Spinal cord (tissue), 10 donors: ENCODE measurements around the gene COMTD1. TPM values are rescaled to one million over a fixed set of nuclear protein-coding genes. Genes with fewer than 3 reads are reported as not detected.

Experiments used
- DNase-seq, 6 donors: peaks; one replicate each; pipeline versions ENCODE4 v3.0.0 to v3.0.0-alpha.2; 2013 to 2015; ENCODE audit warnings: low spot score in 6 of 6, low read depth in 4 of 6
- H3K27ac ChIP-seq: one replicate; pipeline ENCODE4 v1.5.1; 2013; ENCODE audit warnings: low read depth, low read length, control low read depth
- H3K27me3 ChIP-seq: one replicate; pipeline ENCODE4 v1.6.1; 2013; ENCODE audit warnings: low read length; ENCODE audit not compliant: control insufficient read depth, insufficient read depth
- H3K36me3 ChIP-seq: one replicate; pipeline ENCODE4 v1.6.1; 2013; ENCODE audit warnings: low read length; ENCODE audit not compliant: control insufficient read depth, insufficient read depth
- H3K4me1 ChIP-seq: one replicate; pipeline ENCODE4 v1.6.1; 2013; ENCODE audit warnings: low read length; ENCODE audit not compliant: control insufficient read depth, insufficient read depth
- H3K4me3 ChIP-seq: one replicate; pipeline ENCODE4 v1.5.1; 2013; ENCODE audit warnings: low read depth, low read length, control low read depth
- H3K9me3 ChIP-seq: one replicate; pipeline ENCODE4 v1.6.1; 2013; ENCODE audit warnings: low read length; ENCODE audit not compliant: control insufficient read depth, insufficient read depth
- WGBS: methylation state at CpG from one replicate; pipeline ENCODE4 v1.1.5; 2013; ENCODE audit warnings: missing lambda C conversion rate; ENCODE audit not compliant: insufficient coverage; 5-methylcytosine and 5-hydroxymethylcytosine counted together
- polyA plus RNA-seq, 2 donors: library from polyadenylated mRNA; unstranded; fragments of 120-200 nt; gene quantifications; one replicate each; pipeline ENCODE4 v1.2.1, GENCODE V29; 2013; ENCODE audit not compliant: insufficient read length in 2 of 2
- total RNA-seq, 2 donors: library from RNA; depleted of rRNA in 1 of 2; stranded (reverse); fragments of 120-200 nt in 1 of 2; fragments of >200 nt in 1 of 2; gene quantifications; one replicate each; pipeline versions ENCODE4 v1.2.3 to v1.2.4, GENCODE V29; 2013 to 2014
- donor health status: healthy.

The COMTD1 gene
- total and polyA plus RNA-seq, 4 donors, result 6.8 to 37.4 (median 23.4) TPM

DNA sequence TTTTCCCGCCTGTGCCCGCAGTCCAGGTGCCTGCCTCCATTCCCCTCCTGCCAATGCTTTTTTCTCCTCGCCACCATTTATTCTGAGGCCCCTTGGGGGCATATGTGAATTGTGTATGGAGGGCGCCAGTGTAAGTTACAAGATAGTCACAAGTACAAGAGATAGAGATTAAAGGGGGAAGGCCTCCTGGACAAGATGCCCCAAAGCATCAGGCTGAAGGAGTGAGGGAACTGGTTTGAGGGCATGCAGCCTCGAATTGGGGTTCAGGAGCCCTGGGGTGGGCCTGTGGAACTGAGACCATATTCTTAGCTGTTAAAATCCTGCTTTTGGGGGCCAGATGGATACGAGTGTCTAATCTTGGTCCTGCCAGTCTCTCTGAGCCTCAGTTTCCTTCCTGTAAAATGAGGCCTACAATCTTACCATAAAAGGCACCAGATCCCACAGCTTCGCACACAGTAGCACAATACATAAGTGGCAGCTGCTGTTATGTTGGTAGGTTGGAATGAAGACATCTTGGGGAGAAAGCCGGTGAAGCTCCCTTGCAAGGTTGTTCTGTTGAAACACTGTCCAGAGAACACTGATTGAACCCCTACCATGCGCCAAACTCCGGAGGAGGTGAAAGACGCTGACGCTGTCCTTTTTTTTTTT lies 545 bp upstream of the COMTD1 start:
- no peaks in the 10 kb centered on the region for H3K27me3 ChIP-seq
- WGBS, result 70% methylated on average over 7 of the region's 12 CpGs
- no peak overlapping the region for H3K27ac ChIP-seq
- H3K9me3 ChIP-seq, result no peaks in the 10 kb centered on the region
- H3K4me1 ChIP-seq, result peaks cover 34% of the 10 kb centered on the region
- peaks cover 17% of the 10 kb centered on the region for H3K36me3 ChIP-seq
- DNase-seq, result no peak
- peak overlapping the region; percentile 65 for H3K4me3 ChIP-seq

GRCh38 chr10:75234683-75235374 lies 928 bp downstream of the COMTD1 start:
- no peaks in the 10 kb centered on the region for H3K27me3 ChIP-seq
- peak overlapping the region; percentile 65 for H3K4me3 ChIP-seq
- H3K27ac ChIP-seq, result peak overlapping the region; percentile 47
- H3K36me3 ChIP-seq, result peaks cover 17% of the 10 kb centered on the region
- peaks cover 34% of the 10 kb centered on the region for H3K4me1 ChIP-seq
- WGBS, result under 1% methylated on average over 62 of the region's 62 CpGs
- DNase-seq, result peak in 2 of 6 donors; percentile 41 to 56
- H3K9me3 ChIP-seq, result no peaks in the 10 kb centered on the region

DNA sequence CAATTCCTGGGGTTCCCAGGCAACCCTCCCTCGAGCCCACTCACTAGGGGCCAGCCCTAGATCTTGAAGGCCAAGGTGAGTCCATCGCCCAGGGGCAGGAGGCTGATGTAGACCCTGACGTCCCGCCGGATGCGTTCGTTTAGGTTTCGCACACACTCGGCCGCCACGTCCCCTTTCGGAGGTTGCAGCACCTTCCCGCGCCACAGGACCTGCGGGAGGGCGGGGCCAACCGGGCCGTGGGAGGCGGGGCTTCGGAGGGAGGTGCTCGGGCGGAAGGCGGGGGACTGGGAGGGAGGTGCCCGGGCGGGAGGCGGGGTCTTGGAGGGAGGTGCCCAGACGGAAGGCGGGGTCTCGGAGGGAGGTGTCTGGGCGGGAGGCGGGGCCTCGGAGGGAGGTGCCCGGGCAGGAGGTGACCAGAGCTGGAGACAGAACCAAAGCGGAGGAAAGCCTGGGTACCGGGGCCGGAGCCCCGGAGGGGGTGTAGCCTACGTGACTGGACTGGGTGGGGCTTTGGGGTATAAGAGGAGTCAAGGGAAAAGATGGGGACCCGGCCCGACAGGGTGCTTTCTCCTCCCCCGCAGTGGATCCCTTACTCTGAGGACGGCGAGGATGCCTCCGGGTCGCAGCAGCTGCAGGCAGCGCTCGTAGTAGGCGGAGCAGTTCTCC lies 1.6 kb downstream of the COMTD1 start:
- WGBS, result 6% methylated on average over 48 of the region's 48 CpGs
- no peaks in the 10 kb centered on the region for H3K27me3 ChIP-seq
- peak in 2 of 6 donors; percentile 80 to 91 for DNase-seq
- peaks cover 17% of the 10 kb centered on the region for H3K36me3 ChIP-seq
- no peaks in the 10 kb centered on the region for H3K9me3 ChIP-seq
- peak overlapping the region; percentile 47 for H3K27ac ChIP-seq
- H3K4me1 ChIP-seq, result peaks cover 31% of the 10 kb centered on the region
- peak overlapping the region; percentile 65 for H3K4me3 ChIP-seq

DNA sequence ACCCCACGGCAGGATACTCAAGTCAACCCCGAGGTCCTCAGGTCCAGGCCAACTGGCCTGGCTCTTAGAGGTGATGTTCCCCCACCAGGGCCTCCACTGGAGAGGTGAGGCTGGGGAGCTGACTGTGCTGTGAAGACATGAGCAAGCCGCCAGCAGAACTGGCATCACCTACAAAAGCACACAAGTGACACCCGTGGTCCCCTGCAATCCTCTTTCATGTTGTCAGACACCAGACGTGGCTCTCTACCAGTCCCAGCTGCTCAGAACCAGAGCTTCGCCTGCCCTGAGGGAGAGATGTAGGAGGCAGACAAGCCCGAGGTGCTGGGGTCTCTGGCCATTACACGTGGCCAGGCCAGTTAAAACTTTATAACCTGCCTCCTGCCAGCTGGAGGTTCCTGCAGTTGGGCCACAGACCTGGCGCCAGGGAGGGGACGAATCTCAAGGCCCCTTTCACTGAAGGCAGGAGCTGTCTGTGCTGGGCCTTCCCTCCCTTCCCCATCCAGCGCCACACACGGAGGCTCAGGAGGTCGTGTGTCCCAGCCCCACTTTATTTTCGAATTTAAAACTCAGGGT lies 2.2 kb downstream of the COMTD1 start:
- 49% methylated on average over 12 of the region's 14 CpGs for WGBS
- peaks cover 29% of the 10 kb centered on the region for H3K4me1 ChIP-seq
- H3K4me3 ChIP-seq, result peak overlapping the region; percentile 6
- H3K36me3 ChIP-seq, result peaks cover 17% of the 10 kb centered on the region
- H3K27me3 ChIP-seq, result no peaks in the 10 kb centered on the region
- H3K27ac ChIP-seq, result peak overlapping the region; percentile 47
- peak in 2 of 6 donors; percentile 6 to 32 for DNase-seq
- no peaks in the 10 kb centered on the region for H3K9me3 ChIP-seq

- no peaks in the 10 kb centered on the region for H3K27me3 ChIP-seq
- H3K4me3 ChIP-seq, result no peak overlapping the region
- WGBS, result 100% methylated on average over 3 of the region's 4 CpGs
- no peak for DNase-seq
- peaks cover 23% of the 10 kb centered on the region for H3K36me3 ChIP-seq
- no peaks in the 10 kb centered on the region for H3K9me3 ChIP-seq
- no peak overlapping the region for H3K27ac ChIP-seq
- H3K4me1 ChIP-seq, result peaks cover 27% of the 10 kb centered on the region
Measured at GRCh38 chr10:75231672-75232581, 3.8 kb downstream of the COMTD1 start.

DNA sequence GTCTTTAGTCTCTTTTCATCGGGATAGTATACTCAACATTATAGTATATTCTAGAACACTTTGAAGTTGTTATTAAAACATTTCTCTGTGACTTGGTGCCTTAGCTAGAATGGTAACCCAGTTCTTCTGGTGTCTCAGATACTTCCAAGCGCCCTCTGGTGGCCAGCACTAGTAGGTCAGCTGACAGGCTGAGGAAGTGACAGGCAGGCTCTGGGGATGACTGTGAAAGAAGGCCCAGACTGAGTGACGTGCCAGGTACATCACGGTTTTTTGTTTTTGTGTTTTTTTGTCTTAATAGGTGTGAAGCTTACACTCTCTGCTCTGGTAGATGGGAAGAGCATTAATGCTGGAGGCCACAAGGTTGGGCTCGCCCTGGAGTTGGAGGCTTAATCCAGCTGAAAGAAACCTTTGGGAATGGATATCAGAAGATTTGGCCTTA lies 5.1 kb downstream of the COMTD1 start:
- Histone ChIP-seq H3K4me1 (peaks cover 30% of the 10 kb centered on the region), H3K27me3 (no peaks in the 10 kb centered on the region), H3K36me3 (peaks cover 23% of the 10 kb centered on the region), H3K4me3 (no peak overlapping the region), H3K27ac (no peak overlapping the region), H3K9me3 (no peaks in the 10 kb centered on the region)
- WGBS, result 0% methylated on average over 1 of the region's 5 CpGs
- peak in 5 of 6 donors; percentile 64 to 95 (median 76) for DNase-seq

- Histone ChIP-seq H3K36me3 (peaks cover 23% of the 10 kb centered on the region), H3K4me1 (peaks cover 24% of the 10 kb centered on the region)
Measured at GRCh38 chr10:75229971-75230370, 5.8 kb downstream of the COMTD1 start.

GRCh38 chr10:75228834-75229233 lies 6.9 kb downstream of the COMTD1 start:
- 88% methylated on average over 3 of the region's 4 CpGs for WGBS
- Histone ChIP-seq H3K27me3 (no peaks in the 10 kb centered on the region), H3K36me3 (peaks cover 22% of the 10 kb centered on the region), H3K27ac (no peak overlapping the region), H3K4me3 (no peak overlapping the region), H3K9me3 (no peaks in the 10 kb centered on the region), H3K4me1 (peaks cover 13% of the 10 kb centered on the region)
- no peak for DNase-seq

More at GRCh38 chr10:75229971-75230370, 5.8 kb downstream of the COMTD1 start:
- Histone ChIP-seq H3K4me3 (no peak overlapping the region), H3K27me3 (no peaks in the 10 kb centered on the region), H3K9me3 (no peaks in the 10 kb centered on the region), H3K27ac (no peak overlapping the region)
- DNase-seq, result no peak
- no CpG with 5 or more reads among the region's 3 CpGs for WGBS

- WGBS, result 97% methylated on average over 3 of the region's 3 CpGs
- peaks cover 10% of the 10 kb centered on the region for H3K4me1 ChIP-seq
- H3K27me3 ChIP-seq, result no peaks in the 10 kb centered on the region
- H3K4me3 ChIP-seq, result no peak overlapping the region
- H3K36me3 ChIP-seq, result peaks cover 21% of the 10 kb centered on the region
- H3K27ac ChIP-seq, result no peak overlapping the region
- H3K9me3 ChIP-seq, result no peaks in the 10 kb centered on the region
- DNase-seq, result no peak
Measured at GRCh38 chr10:75228278-75228677, 7.5 kb downstream of the COMTD1 start.
